CD14-positive monocyte (primary cell): Measurements from ENCODE around the gene INPP4B. TPM values are rescaled to one million over a fixed set of nuclear protein-coding genes. Genes with fewer than 3 reads are reported as not detected.

Experiments
- DNase-seq, 3 donors: peaks; one replicate each; pipeline ENCODE4 v3.0.0-alpha.2; 2011 to 2022
- H2AFZ ChIP-seq: 2 replicates; pipeline ENCODE4 v1.6.0; 2012; ENCODE audit warnings: mild to moderate bottlenecking, low read depth, low read length, inconsistent platforms; ENCODE audit not compliant: insufficient read depth, poor library complexity, severe bottlenecking
- H3K27ac ChIP-seq, 2 donors: 1 replicate in 1 of 2; 2 replicates in 1 of 2; pipeline ENCODE4 v1.5.1; 2012 to 2013; ENCODE audit warnings: low read length in 2 of 2, control low read depth in 1 of 2, inconsistent platforms in 1 of 2, low read depth in 1 of 2, mild to moderate bottlenecking in 1 of 2
- H3K27me3 ChIP-seq, 2 donors: one replicate each; pipeline versions ENCODE4 v1.6.0 to v1.6.1; 2011 to 2013; ENCODE audit warnings: low read length in 2 of 2; ENCODE audit not compliant: control insufficient read depth in 2 of 2, insufficient read depth in 2 of 2
- H3K36me3 ChIP-seq, 2 donors: replicated peaks in 1 of 2; 1 replicate in 1 of 2; 2 replicates in 1 of 2; pipeline versions ENCODE4 v1.5.1 to v1.6.1; 2012 to 2013; ENCODE audit warnings: low read length in 2 of 2, control low read depth in 1 of 2, inconsistent platforms in 1 of 2, mild to moderate bottlenecking in 1 of 2; ENCODE audit not compliant: insufficient read depth in 2 of 2, control insufficient read depth in 1 of 2
- H3K4me1 ChIP-seq, 2 donors: 1 replicate in 1 of 2; 2 replicates in 1 of 2; pipeline versions ENCODE4 v1.5.1 to v1.6.1; 2012 to 2013; ENCODE audit warnings: low read length in 2 of 2, control low read depth in 1 of 2, inconsistent platforms in 1 of 2, mild to moderate bottlenecking in 1 of 2, moderate library complexity in 1 of 2; ENCODE audit not compliant: insufficient read depth in 2 of 2, control insufficient read depth in 1 of 2
- H3K4me2 ChIP-seq: replicated peaks from 2 replicates; pipeline ENCODE3; 2012; ENCODE audit warnings: low read length, moderate library complexity, mild to moderate bottlenecking; ENCODE audit not compliant: poor library complexity, severe bottlenecking; ENCODE audit errors: extremely low read depth
- H3K4me3 ChIP-seq, 3 experiments: fragments of 200-600 bp in 1 of 3; sonication (generic) in 1 of 3; replicated peaks in 1 of 3; 1 replicate in 2 of 3; 2 replicates in 1 of 3; pipeline ENCODE4 v1.5.1; 2011 to 2013; ENCODE audit warnings: low read length in 3 of 3, mild to moderate bottlenecking in 3 of 3, control low read depth in 2 of 3, low read depth in 2 of 3, inconsistent platforms in 1 of 3, moderate library complexity in 1 of 3
- H3K79me2 ChIP-seq: 2 replicates; pipeline ENCODE4 v1.6.0; 2012; ENCODE audit warnings: mild to moderate bottlenecking, control low read depth, inconsistent platforms, low read length, moderate library complexity; ENCODE audit not compliant: insufficient read depth
- H3K9ac ChIP-seq: 2 replicates; pipeline ENCODE4 v1.6.0; 2017; ENCODE audit warnings: low read length, mild to moderate bottlenecking; ENCODE audit not compliant: insufficient read depth, poor library complexity, severe bottlenecking
- H3K9me3 ChIP-seq, 2 donors: replicated peaks in 1 of 2; 1 replicate in 1 of 2; 2 replicates in 1 of 2; pipeline versions ENCODE4 v1.5.1 to v1.6.1; 2012 to 2013; ENCODE audit warnings: low read length in 2 of 2, control low read depth in 1 of 2; ENCODE audit not compliant: control insufficient read depth in 1 of 2, insufficient read depth in 1 of 2
- H4K20me1 ChIP-seq: 2 replicates; pipeline ENCODE4 v1.6.0; 2012; ENCODE audit warnings: mild to moderate bottlenecking, low read length, control low read depth, moderate library complexity; ENCODE audit not compliant: insufficient read depth
- H3K27ac Mint-ChIP-seq, 7 donors: one replicate each; pipeline ENCODE4 v1.8.0; 2020; ENCODE audit warnings: mild to moderate bottlenecking in 7 of 7, mixed read lengths in 7 of 7, moderate library complexity in 6 of 7, inconsistent platforms in 2 of 7
- H3K27me3 Mint-ChIP-seq, 3 donors: one replicate each; pipeline ENCODE4 v1.8.0; 2021 to 2022; ENCODE audit warnings: low read depth in 3 of 3, mild to moderate bottlenecking in 3 of 3, mixed read lengths in 3 of 3, moderate library complexity in 3 of 3, inconsistent platforms in 1 of 3
- H3K36me3 Mint-ChIP-seq, 2 donors: one replicate each; pipeline ENCODE4 v1.8.0; 2020; ENCODE audit warnings: mixed read lengths in 2 of 2, inconsistent platforms in 1 of 2, mild to moderate bottlenecking in 1 of 2
- H3K4me1 Mint-ChIP-seq: one replicate; pipeline ENCODE4 v1.8.0; 2020; ENCODE audit warnings: mild to moderate bottlenecking, mixed read lengths
- H3K4me3 Mint-ChIP-seq, 2 donors: one replicate each; pipeline ENCODE4 v1.8.0; 2020; ENCODE audit warnings: mild to moderate bottlenecking in 2 of 2, mixed read lengths in 2 of 2, moderate library complexity in 1 of 2
- H3K9me3 Mint-ChIP-seq, 7 donors: one replicate each; pipeline ENCODE4 v1.8.0; 2020 to 2022; ENCODE audit warnings: mixed read lengths in 7 of 7, mild to moderate bottlenecking in 6 of 7, moderate library complexity in 6 of 7, inconsistent platforms in 2 of 7
- WGBS: methylation state at CpG from one replicate; pipeline ENCODE4 v1.1.5; 2013; ENCODE audit warnings: missing lambda C conversion rate; ENCODE audit not compliant: insufficient coverage; 5-methylcytosine and 5-hydroxymethylcytosine counted together
- intact Hi-C, 2 donors: fragments of 100-400 bp; cut with micrococcal nuclease; formaldehyde crosslinking; loops; one replicate each; pipeline versions ENCODE4 v1.15.0 to v1.15.1; 2023
- polyA plus RNA-seq, 3 donors: library from polyadenylated mRNA; depleted of rRNA in 1 of 3; unstranded in 2 of 3; stranded (reverse) in 1 of 3; fragments of 300-500 nt in 2 of 3; fragments of >200 nt in 1 of 3; fragmentation: Illumina TruSeq in 2 of 3; gene quantifications; 1 replicate in 2 of 3; 2 replicates in 1 of 3; pipeline ENCODE4 v1.2.3, GENCODE V29; 2012 to 2021
- TF ChIP-seq, protein P1 (sequence below): fragments of 200-600 bp; IDR thresholded peaks from one replicate; pipeline ENCODE4 v1.8.0; 2022; ENCODE audit warnings: antibody characterized with exemption, mild to moderate bottlenecking

Gene INPP4B
- polyA plus RNA-seq, 3 donors = 0.13 to 0.38 (median 0.22) TPM

DNA sequence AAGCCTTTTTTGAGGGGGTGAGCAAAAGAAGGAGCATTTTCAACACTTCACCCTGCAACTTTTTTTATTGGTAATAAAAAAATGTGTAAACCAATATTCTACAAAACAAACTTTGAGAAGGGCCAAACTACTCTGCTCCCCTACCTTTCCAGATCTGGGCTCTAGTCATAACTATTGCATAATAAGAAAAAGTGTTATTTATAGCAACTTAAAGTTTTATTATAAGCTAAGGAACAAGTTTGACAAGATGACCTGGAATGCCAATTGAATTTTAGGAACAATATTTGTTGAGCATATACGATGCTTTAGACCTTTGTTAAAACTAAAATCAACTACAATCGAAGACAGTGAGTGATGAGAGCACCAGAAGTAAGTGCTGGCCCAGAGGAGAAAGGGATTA lies 800.1 kb downstream of the INPP4B start:
- Histone ChIP-seq H3K4me1 (no peaks in the 10 kb centered on the region), H3K9me3 (no peaks in the 10 kb centered on the region), H3K36me3 (no peaks in the 10 kb centered on the region), H3K27me3 (no peaks in the 10 kb centered on the region), H3K9ac (no peak overlapping the region), H2AFZ (no peak overlapping the region), H3K4me2 (no peak overlapping the region), H4K20me1 (no peaks in the 10 kb centered on the region), H3K79me2 (no peaks in the 10 kb centered on the region), H3K27ac (no peak overlapping the region), H3K4me3 (no peak overlapping the region)
- no peak overlapping the region for H3K27ac Mint-ChIP-seq
- DNase-seq = no peak
- intact Hi-C loops = no loop called here
- no peak overlapping the region for H3K4me3 Mint-ChIP-seq
- 100% methylated on average over 1 of the region's 2 CpGs for WGBS
- TF ChIP-seq, protein P1, sequence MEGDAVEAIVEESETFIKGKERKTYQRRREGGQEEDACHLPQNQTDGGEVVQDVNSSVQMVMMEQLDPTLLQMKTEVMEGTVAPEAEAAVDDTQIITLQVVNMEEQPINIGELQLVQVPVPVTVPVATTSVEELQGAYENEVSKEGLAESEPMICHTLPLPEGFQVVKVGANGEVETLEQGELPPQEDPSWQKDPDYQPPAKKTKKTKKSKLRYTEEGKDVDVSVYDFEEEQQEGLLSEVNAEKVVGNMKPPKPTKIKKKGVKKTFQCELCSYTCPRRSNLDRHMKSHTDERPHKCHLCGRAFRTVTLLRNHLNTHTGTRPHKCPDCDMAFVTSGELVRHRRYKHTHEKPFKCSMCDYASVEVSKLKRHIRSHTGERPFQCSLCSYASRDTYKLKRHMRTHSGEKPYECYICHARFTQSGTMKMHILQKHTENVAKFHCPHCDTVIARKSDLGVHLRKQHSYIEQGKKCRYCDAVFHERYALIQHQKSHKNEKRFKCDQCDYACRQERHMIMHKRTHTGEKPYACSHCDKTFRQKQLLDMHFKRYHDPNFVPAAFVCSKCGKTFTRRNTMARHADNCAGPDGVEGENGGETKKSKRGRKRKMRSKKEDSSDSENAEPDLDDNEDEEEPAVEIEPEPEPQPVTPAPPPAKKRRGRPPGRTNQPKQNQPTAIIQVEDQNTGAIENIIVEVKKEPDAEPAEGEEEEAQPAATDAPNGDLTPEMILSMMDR = no peak
- no peaks in the 10 kb centered on the region for H3K27me3 Mint-ChIP-seq
- H3K4me1 Mint-ChIP-seq = no peaks in the 10 kb centered on the region
- H3K9me3 Mint-ChIP-seq = peaks cover 0 to 1% (median 0%) of the 10 kb centered on the region in 7 donors
- H3K36me3 Mint-ChIP-seq = no peaks in the 10 kb centered on the region

DNA sequence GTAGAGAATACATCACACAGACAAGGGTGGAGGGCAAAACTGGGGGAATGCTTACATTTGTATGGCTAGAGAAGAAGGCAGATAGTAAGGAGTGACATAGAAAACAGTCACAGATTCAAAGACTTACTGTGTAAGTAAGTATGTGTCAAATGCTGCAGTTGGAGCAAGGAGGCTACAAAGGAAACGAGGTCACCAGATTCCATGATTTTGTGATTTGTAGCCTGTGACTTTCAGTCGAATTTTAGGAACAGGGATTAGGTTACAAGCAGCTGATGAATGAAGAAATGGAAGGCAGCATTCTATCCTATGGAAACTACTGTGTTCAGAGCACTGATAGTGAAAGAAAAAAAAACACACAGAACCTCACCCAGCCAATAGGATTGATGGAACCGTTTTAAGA lies 801.8 kb downstream of the INPP4B start:
- Histone ChIP-seq H3K79me2 (no peaks in the 10 kb centered on the region), H3K36me3 (no peaks in the 10 kb centered on the region), H3K4me1 (no peaks in the 10 kb centered on the region), H3K27ac (no peak overlapping the region), H3K9ac (no peak overlapping the region), H3K9me3 (no peaks in the 10 kb centered on the region), H3K27me3 (no peaks in the 10 kb centered on the region), H4K20me1 (no peaks in the 10 kb centered on the region), H3K4me2 (no peak overlapping the region), H2AFZ (no peak overlapping the region), H3K4me3 (no peak overlapping the region)
- H3K36me3 Mint-ChIP-seq = no peaks in the 10 kb centered on the region
- DNase-seq = no peak
- no peak overlapping the region for H3K27ac Mint-ChIP-seq
- peaks cover 0 to 1% (median 0%) of the 10 kb centered on the region in 7 donors for H3K9me3 Mint-ChIP-seq
- TF ChIP-seq, protein P1 = no peak
- intact Hi-C loops = no loop called here
- peaks cover 0 to 2% (median 0%) of the 10 kb centered on the region in 3 donors for H3K27me3 Mint-ChIP-seq
- 100% methylated on average over 1 of the region's 3 CpGs for WGBS
- H3K4me3 Mint-ChIP-seq = no peak overlapping the region
- no peaks in the 10 kb centered on the region for H3K4me1 Mint-ChIP-seq
